Measurements from ENCODE around the gene OPCML.

Gene OPCML

GRCh38 chr11:133408402-133408801 is 123.9 kb downstream of the OPCML start:
- Histone ChIP-seq H3K27me3 (ENCODE audit: insufficient read depth, low read depth) (no peaks in the 10 kb centered on the region), H3K79me2 (ENCODE audit: insufficient read depth, low read depth) (no peaks in the 10 kb centered on the region), H3K36me3 (ENCODE audit: insufficient read depth) (no peaks in the 10 kb centered on the region), H3K4me2 (no peak overlapping the region), H2AFZ (ENCODE audit: low read depth) (no peak overlapping the region), H4K20me1 (ENCODE audit: insufficient read depth) (no peaks in the 10 kb centered on the region), H3K4me1 (ENCODE audit: low read depth, poor library complexity, severe bottlenecking) (no peaks in the 10 kb centered on the region), H3K27ac (no peak overlapping the region), H3K4me3 (IDR thresholded peaks at IDR 0.05; ENCODE audit: insufficient read depth, low read depth, low read length) (no peak overlapping the region), H3K9ac (no peak overlapping the region)
- TF ChIP-seq CTCF (conservative IDR thresholded peaks at IDR 0.05; ENCODE audit: low read depth, low read length): no peak

- Histone ChIP-seq H3K4me1 (ENCODE audit: low read depth, poor library complexity, severe bottlenecking) (no peaks in the 10 kb centered on the region), H3K27ac (no peak overlapping the region), H3K4me2 (no peak overlapping the region), H3K36me3 (ENCODE audit: insufficient read depth) (no peaks in the 10 kb centered on the region), H3K9ac (no peak overlapping the region), H3K79me2 (ENCODE audit: insufficient read depth, low read depth) (no peaks in the 10 kb centered on the region), H3K27me3 (ENCODE audit: insufficient read depth, low read depth) (no peaks in the 10 kb centered on the region), H2AFZ (ENCODE audit: low read depth) (no peak overlapping the region), H3K4me3 (IDR thresholded peaks at IDR 0.05; ENCODE audit: insufficient read depth, low read depth, low read length) (no peak overlapping the region), H4K20me1 (ENCODE audit: insufficient read depth) (no peaks in the 10 kb centered on the region)
- TF ChIP-seq CTCF (conservative IDR thresholded peaks at IDR 0.05; ENCODE audit: low read depth, low read length): no peak
These were observed 125.8 kb downstream of the OPCML start for GRCh38 chr11:133406489-133406888.

- Histone ChIP-seq H2AFZ (ENCODE audit: low read depth) (no peak overlapping the region), H3K9ac (no peak overlapping the region), H3K36me3 (ENCODE audit: insufficient read depth) (no peaks in the 10 kb centered on the region), H3K4me1 (ENCODE audit: low read depth, poor library complexity, severe bottlenecking) (no peaks in the 10 kb centered on the region), H4K20me1 (ENCODE audit: insufficient read depth) (no peaks in the 10 kb centered on the region), H3K79me2 (ENCODE audit: insufficient read depth, low read depth) (no peaks in the 10 kb centered on the region), H3K27me3 (ENCODE audit: insufficient read depth, low read depth) (no peaks in the 10 kb centered on the region), H3K27ac (no peak overlapping the region), H3K4me3 (IDR thresholded peaks at IDR 0.05; ENCODE audit: insufficient read depth, low read depth, low read length) (no peak overlapping the region), H3K4me2 (no peak overlapping the region)
- peak; percentile 20; the same call in 1 of the 2 replicates for TF ChIP-seq CTCF (conservative IDR thresholded peaks at IDR 0.05; ENCODE audit: low read depth, low read length)
These were observed 128.4 kb downstream of the OPCML start for GRCh38 chr11:133403900-133404299.

- TF ChIP-seq CTCF (conservative IDR thresholded peaks at IDR 0.05; ENCODE audit: low read depth, low read length): no peak
These were observed 129.8 kb downstream of the OPCML start for GRCh38 chr11:133402551-133402950.

More at GRCh38 chr11:133402551-133402950, 129.8 kb downstream of the OPCML start:
- Histone ChIP-seq H3K36me3 (ENCODE audit: insufficient read depth) (no peaks in the 10 kb centered on the region), H3K27ac (no peak overlapping the region), H3K27me3 (ENCODE audit: insufficient read depth, low read depth) (no peaks in the 10 kb centered on the region), H3K9ac (no peak overlapping the region), H3K4me3 (IDR thresholded peaks at IDR 0.05; ENCODE audit: insufficient read depth, low read depth, low read length) (no peak overlapping the region), H3K4me2 (no peak overlapping the region), H3K79me2 (ENCODE audit: insufficient read depth, low read depth) (no peaks in the 10 kb centered on the region), H3K4me1 (ENCODE audit: low read depth, poor library complexity, severe bottlenecking) (no peaks in the 10 kb centered on the region), H4K20me1 (ENCODE audit: insufficient read depth) (no peaks in the 10 kb centered on the region), H2AFZ (ENCODE audit: low read depth) (no peak overlapping the region)

Data from KMS-11 (cell line).